ENCODE results near the gene SPR.

GRCh38 chr2:72897785-72898584, 10.8 kb downstream of the SPR start:
- no peak for TF ChIP-seq CTCF (IDR thresholded peaks at IDR 0.05; ENCODE audit: extremely low read depth in 1 of 2, insufficient read depth in 1 of 2, low read depth in 1 of 2, low read length in 2 of 2)
- no peak for TF ChIP-seq POLR2A (IDR thresholded peaks at IDR 0.05; ENCODE audit: low read depth, low read length)
- no peak for TF ChIP-seq MYC (IDR thresholded peaks at IDR 0.05; ENCODE audit: low read depth, low read length)
- TF ChIP-seq MAX (IDR thresholded peaks at IDR 0.05; ENCODE audit: insufficient read depth, insufficient read length): no peak
- TF ChIP-seq EZH2 (IDR thresholded peaks at IDR 0.05; ENCODE audit: borderline replicate concordance, low read depth, low read length, severe bottlenecking): no peak
- TF ChIP-seq JUN (IDR thresholded peaks at IDR 0.05; ENCODE audit: borderline replicate concordance, insufficient read depth, insufficient read length, low read depth): no peak
- no peak for TF ChIP-seq GATA2 (IDR thresholded peaks at IDR 0.05; ENCODE audit: insufficient read depth, insufficient read length, low read depth, low read length)
- TF ChIP-seq POLR2AphosphoS5 (IDR thresholded peaks at IDR 0.05; ENCODE audit: insufficient read depth, low read depth, low read length): no peak
